ENCODE data around the gene EVC. TPM values are rescaled to one million over a fixed set of nuclear protein-coding genes. Genes with fewer than 3 reads are reported as not detected.

The EVC gene
- total and polyA plus RNA-seq, 2 of the 4 experiments (the other 2 are of a cell fraction), result 16.8 to 18.9 TPM

DNA sequence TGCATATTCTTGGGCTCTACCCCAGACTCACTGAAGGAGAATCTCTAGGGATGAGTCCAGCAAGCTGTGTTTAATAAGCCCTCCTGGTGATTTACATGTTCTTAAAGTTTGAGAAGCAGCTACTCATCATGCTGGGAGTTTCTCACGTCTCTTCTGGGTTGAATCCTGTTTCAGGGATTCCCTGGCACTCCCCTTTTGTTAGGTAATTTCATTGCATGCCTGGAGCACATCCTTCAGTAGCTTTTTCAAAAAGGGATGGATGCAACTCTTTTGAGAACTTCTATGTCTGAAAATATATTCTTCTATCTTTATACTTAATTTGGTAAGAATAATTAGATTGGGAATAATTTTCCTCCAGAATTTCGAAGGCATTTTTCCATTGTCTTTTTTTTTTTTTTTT is 4.4 kb downstream of the EVC start:
- H3K56ac ChIP-seq (ENCODE audit: extremely low read depth, insufficient read depth, low read length), result no peak overlapping the region
- H2BK15ac ChIP-seq (ENCODE audit: low read depth, low read length), result no peak overlapping the region
- POLR2A ChIA-PET (ENCODE audit: unreplicated experiment), result no interaction called here
- peaks cover 3% of the 10 kb centered on the region; the same call in 1 of the 2 replicates for H3K9me3 ChIP-seq (ENCODE audit: control insufficient read depth, insufficient read depth, low read length)
- no peak overlapping the region for H4K5ac ChIP-seq (ENCODE audit: low read depth, low read length)
- H3K9me1 ChIP-seq (ENCODE audit: insufficient read depth, low read length), result peaks cover 38% of the 10 kb centered on the region
- H3K79me1 ChIP-seq (ENCODE audit: low read depth in 1 of 2, low read length in 2 of 2), result peaks cover 39 to 82% of the 10 kb centered on the region in 2 experiments
- BruUV-seq (replicated peaks), result no TSS peak
- H4K91ac ChIP-seq (ENCODE audit: insufficient read depth, low read depth, low read length), result no peak overlapping the region
- no peak overlapping the region for H3K4ac ChIP-seq (ENCODE audit: low read depth, low read length)
- WGBS, 2 experiments (ENCODE audit: extremely low coverage in 2 of 2, insufficient read length in 1 of 2), result no CpG with 5 or more reads among the region's 2 CpGs
- H3K4me2 ChIP-seq (ENCODE audit: low read depth, low read length), result no peak overlapping the region
- dilution Hi-C loops (cut with HindIII; ENCODE audit: low sequenced_read_pairs, unreplicated experiment), result no loop called here
- no peak overlapping the region for H3K18ac ChIP-seq (ENCODE audit: low read depth, low read length)
- CTCF ChIA-PET, result no interaction called here
- H4K8ac ChIP-seq (ENCODE audit: low read depth in 2 of 2, low read length in 2 of 2), result no peak overlapping the region
- ATAC-seq (ENCODE audit: low read depth), result no peak
- H3K9ac ChIP-seq (ENCODE audit: low read depth, low read length), result no peak overlapping the region
- no peak for DNase-seq
- H3K27me3 ChIP-seq (ENCODE audit: control insufficient read depth, insufficient read depth, low read length), result no peaks in the 10 kb centered on the region
- H3K36me3 ChIP-seq (ENCODE audit: control insufficient read depth, insufficient read depth, low read length), result peaks cover 7% of the 10 kb centered on the region
- TF ChIP-seq MXI1 (IDR thresholded peaks at IDR 0.05; ENCODE audit: borderline replicate concordance, low read depth, low read length) (no peak), CEBPB (IDR thresholded peaks at IDR 0.05; ENCODE audit: low read depth, low read length) (no peak)
- TF ChIP-seq, protein P1, sequence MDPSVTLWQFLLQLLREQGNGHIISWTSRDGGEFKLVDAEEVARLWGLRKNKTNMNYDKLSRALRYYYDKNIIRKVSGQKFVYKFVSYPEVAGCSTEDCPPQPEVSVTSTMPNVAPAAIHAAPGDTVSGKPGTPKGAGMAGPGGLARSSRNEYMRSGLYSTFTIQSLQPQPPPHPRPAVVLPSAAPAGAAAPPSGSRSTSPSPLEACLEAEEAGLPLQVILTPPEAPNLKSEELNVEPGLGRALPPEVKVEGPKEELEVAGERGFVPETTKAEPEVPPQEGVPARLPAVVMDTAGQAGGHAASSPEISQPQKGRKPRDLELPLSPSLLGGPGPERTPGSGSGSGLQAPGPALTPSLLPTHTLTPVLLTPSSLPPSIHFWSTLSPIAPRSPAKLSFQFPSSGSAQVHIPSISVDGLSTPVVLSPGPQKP (IDR thresholded peaks at IDR 0.05; ENCODE audit: borderline replicate concordance, low read depth, low read length), result no peak
- H2BK20ac ChIP-seq (ENCODE audit: low read depth, low read length), result no peak overlapping the region
- H3K4me1 ChIP-seq (ENCODE audit: control insufficient read depth, insufficient read depth, low read length), result peaks cover 25% of the 10 kb centered on the region
- no peak overlapping the region for H3K4me3 ChIP-seq (ENCODE audit: insufficient read depth, low read depth, low read length)
- H2BK120ac ChIP-seq (ENCODE audit: low read depth, low read length), result no peak overlapping the region
- in situ Hi-C loops (cut with MboI; ENCODE audit: low sequenced_read_pairs), result no loop called here
- no peak overlapping the region for H3K14ac ChIP-seq (replicated peaks; ENCODE audit: low read depth, low read length)
- H4K20me1 ChIP-seq (ENCODE audit: insufficient read depth, low read length), result peaks cover 67% of the 10 kb centered on the region
- intact Hi-C loops (cut with micrococcal nuclease), result no loop called here
- H2AFZ ChIP-seq (replicated peaks; ENCODE audit: low read length, poor library complexity), result no peak overlapping the region
- no peak overlapping the region for H3K27ac ChIP-seq (ENCODE audit: insufficient read depth, low read length)
- no peak overlapping the region for H2AK9ac ChIP-seq (replicated peaks; ENCODE audit: low read depth, low read length, poor library complexity)
- no peak overlapping the region for H2AK5ac ChIP-seq (ENCODE audit: low read depth, low read length)
- no peak overlapping the region for H2BK5ac ChIP-seq (ENCODE audit: low read depth, low read length, poor library complexity, severe bottlenecking)
- no peak overlapping the region for H3K23ac ChIP-seq (ENCODE audit: low read depth, low read length)

Data from IMR-90 (cell line).